ENCODE data around the gene MFNG.

MFNG gene

DNA sequence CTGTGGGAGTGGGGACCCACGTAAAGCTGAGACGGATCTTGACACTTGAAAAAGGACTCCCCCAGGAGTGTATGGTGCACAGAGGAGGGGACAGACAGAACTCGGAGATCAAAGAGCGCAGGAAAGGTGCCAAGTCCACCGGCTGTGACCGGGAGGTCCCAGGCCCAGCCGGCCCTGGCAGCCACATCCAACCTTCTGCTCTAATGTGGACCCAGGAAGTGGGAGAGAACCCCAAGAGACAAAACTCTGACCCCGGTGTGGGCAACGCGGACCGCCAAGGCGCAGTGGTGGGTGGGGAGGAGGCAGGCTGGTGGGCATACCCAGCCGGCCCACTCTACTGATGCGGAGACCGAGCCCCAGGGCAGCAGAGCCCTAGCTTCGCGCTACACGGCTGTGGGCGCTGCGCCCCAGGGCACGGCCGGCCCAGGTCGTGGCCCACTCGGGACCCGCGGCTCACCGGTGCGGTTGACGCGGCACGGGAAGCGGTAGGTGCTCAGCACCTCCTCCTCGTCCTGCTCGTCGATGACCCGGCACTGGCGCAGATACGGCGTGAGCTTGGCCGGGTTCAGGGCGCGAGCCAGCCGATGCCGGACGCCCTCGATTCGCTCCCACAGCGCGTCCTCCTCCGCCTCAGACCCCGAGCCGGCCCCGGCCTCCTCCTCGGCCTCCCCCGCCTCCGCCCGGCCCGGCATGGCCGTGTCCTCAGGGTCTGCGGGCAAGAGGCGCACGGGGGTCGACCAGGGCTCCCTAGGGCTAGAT, 32.5 kb upstream of the MFNG start:
- H3K4me3 ChIP-seq (ENCODE audit: low read depth, low read length), result peak overlapping the region; percentile 21
- TF ChIP-seq, protein P1, sequence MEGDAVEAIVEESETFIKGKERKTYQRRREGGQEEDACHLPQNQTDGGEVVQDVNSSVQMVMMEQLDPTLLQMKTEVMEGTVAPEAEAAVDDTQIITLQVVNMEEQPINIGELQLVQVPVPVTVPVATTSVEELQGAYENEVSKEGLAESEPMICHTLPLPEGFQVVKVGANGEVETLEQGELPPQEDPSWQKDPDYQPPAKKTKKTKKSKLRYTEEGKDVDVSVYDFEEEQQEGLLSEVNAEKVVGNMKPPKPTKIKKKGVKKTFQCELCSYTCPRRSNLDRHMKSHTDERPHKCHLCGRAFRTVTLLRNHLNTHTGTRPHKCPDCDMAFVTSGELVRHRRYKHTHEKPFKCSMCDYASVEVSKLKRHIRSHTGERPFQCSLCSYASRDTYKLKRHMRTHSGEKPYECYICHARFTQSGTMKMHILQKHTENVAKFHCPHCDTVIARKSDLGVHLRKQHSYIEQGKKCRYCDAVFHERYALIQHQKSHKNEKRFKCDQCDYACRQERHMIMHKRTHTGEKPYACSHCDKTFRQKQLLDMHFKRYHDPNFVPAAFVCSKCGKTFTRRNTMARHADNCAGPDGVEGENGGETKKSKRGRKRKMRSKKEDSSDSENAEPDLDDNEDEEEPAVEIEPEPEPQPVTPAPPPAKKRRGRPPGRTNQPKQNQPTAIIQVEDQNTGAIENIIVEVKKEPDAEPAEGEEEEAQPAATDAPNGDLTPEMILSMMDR (IDR thresholded peaks at IDR 0.05; ENCODE audit: borderline replicate concordance, insufficient read depth, low read depth, low read length), result no peak

DNA sequence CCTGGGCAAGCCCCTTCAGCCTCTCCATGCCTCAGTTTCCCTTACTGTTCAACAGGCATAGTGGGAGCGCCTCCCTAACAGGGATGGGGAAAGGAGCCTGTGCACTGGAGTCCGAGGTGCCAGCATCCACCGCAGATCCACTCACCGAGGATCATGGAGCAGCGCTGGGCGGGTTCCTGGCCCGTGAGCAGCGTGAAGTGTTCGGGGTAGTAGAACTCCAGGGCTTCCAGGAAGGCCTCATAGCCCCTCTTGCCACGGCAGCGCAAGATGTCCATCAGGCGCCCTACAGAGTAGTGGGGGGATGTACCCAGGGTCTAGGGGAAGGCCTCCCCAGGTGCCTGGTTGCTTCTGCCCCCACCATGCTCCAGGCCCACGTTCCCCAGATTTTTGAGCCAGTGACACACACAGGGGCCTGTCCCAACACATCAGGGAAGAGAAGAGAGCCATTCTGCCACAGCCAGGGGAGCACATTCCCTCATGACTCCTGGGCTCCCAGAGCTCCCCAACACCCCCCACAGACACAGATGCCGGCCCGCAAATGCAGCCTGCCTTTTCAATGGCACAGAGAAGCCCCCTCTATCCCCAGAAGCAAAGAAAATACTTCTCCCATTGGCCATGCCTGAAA, 31.8 kb upstream of the MFNG start:
- H3K4me3 ChIP-seq (ENCODE audit: low read depth, low read length), result no peak overlapping the region

DNA sequence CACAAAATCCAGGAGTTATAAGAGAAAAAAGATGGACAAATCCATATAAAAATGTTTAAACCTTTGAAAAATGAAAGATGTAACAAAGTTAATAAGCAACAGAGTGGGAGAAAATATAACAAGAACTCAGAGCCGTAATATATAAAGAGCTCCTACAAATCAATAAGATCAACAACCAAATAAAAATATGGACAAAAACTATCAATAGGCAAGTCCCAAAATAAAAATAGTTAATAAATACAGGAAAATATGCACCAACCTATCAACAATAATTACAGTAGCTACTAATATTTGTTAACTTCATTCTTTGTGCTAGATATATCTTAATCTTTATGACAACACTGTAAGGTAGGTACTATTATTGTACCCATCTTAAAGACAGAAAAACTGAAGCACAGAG, 30.3 kb upstream of the MFNG start:
- TF ChIP-seq, protein P1 (IDR thresholded peaks at IDR 0.05; ENCODE audit: borderline replicate concordance, insufficient read depth, low read depth, low read length), result no peak
- H3K4me3 ChIP-seq (ENCODE audit: low read depth, low read length), result no peak overlapping the region

More for the DNA sequence above, 31.8 kb upstream of the MFNG start:
- TF ChIP-seq, protein P1 (IDR thresholded peaks at IDR 0.05; ENCODE audit: borderline replicate concordance, insufficient read depth, low read depth, low read length), result no peak

DNA sequence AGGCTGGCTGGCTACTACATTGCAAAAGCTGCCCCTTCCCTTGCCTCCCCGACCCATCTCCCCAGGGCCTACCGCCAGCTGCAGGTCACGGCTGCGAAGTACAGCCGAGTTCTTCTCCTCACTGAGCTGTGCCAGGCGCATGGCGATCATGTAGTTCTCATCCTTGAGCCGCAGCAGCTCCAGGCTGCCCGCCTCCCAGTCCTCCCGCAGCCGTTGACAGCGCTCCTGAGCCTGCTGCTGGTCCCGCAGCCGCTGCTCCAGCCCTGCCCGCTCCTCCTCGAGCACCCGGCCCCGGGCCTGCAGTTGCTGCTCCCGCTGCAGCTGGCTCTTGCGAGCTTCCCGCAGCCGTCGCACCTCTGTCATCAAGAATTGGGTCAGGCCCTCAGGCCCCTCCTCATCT, 29.7 kb upstream of the MFNG start:
- TF ChIP-seq, protein P1 (IDR thresholded peaks at IDR 0.05; ENCODE audit: borderline replicate concordance, insufficient read depth, low read depth, low read length), result no peak

DNA sequence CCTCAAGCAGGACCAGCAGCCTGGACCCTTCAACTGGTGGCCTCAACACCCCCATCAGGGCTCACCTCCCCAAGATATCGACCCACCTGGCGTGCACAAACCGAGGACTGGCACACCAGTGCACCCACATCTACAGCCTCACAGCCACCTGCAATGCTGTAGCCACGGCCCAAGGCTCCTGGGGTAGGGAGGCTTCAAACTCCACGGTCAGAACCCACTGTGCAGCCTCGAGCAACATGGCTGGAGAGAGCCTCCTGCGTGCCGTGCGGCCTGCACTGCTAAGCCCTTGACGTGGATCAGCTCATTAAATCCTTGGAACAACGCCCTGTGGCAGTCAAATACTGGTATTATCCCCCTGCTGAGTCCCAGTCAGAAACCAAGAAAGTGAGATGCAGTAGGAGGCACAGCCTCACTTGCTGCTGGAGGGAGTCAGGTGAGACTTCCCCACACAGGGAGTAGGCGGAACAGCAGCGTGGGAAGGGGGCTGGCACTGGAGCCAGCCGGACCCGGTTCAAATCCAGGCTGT, 28.4 kb upstream of the MFNG start:
- TF ChIP-seq, protein P1 (IDR thresholded peaks at IDR 0.05; ENCODE audit: borderline replicate concordance, insufficient read depth, low read depth, low read length), result no peak
- no peak overlapping the region for H3K4me3 ChIP-seq (ENCODE audit: low read depth, low read length)

More for the DNA sequence above, 29.7 kb upstream of the MFNG start:
- H3K4me3 ChIP-seq (ENCODE audit: low read depth, low read length), result no peak overlapping the region

DNA sequence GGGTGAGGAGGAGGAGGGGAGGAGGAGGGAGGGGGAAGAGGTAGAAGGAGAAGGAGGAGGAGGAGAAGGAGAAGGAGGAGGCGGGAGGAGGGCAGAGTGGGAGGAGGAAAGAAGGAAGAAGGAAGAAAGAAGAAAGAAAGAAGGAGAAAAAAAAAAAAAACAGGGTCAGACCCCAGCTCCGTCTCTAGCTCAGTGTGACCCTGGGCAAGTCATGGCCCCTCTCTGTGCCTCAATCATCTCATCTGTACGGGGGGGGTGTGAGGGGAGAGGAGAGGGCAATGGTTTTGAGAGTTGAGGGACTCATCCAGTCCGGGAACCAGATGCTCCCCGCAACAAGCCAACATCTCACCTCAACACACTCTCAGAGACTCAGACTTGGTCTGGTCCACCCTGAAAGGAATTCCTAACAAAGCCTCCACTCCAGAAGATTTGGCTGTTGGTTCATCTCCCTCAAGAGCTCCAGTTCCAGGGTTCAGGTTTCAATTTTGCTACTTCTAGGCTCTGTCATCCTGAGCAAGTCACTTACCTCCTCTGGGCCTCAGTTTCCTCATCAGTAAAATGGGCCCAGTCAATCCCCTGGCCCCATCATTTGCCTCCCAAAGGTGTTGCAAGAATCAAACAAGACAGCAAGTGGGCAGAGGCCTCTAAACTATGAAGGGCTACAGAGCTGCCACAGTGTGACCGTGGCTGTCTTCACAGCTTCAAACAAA, 25.4 kb upstream of the MFNG start:
- no peak overlapping the region for H3K4me3 ChIP-seq (ENCODE audit: low read depth, low read length)
- TF ChIP-seq, protein P1 (IDR thresholded peaks at IDR 0.05; ENCODE audit: borderline replicate concordance, insufficient read depth, low read depth, low read length), result no peak

All from GM12875 (cell line).